T-helper 1 cell (primary cell): ENCODE data around the gene TMEM132C.

Source experiments
- DNase-seq, 5 donors: peaks; one replicate each; pipeline ENCODE4 v3.0.0-alpha.2; 2012 to 2020

TMEM132C gene

DNA sequence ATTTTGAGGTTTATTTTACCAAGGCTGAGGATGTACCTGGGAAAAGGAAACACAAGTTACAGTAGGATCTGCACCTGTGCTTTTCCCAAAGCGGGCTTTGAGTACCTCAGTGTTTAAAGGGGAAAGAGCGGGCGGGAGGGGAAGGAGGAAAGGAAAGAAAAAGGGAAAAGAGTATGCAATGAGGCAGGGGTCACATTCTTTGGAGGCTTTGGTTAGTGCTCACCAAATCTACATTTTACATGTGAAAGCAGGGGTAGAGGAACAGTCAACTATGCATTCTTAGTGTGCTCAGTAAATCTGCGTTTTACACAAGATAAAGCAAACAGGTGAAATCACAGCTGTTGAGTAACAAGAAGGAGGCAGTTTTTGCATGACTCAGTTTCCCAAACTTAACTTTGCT is 242.2 kb downstream of the TMEM132C start:
- no peak for DNase-seq

GRCh38 chr12:128510511-128510910 is 243.5 kb downstream of the TMEM132C start:
- DNase-seq: no peak

- no peak for DNase-seq
These were observed 246.4 kb downstream of the TMEM132C start for GRCh38 chr12:128513331-128513730.

DNA sequence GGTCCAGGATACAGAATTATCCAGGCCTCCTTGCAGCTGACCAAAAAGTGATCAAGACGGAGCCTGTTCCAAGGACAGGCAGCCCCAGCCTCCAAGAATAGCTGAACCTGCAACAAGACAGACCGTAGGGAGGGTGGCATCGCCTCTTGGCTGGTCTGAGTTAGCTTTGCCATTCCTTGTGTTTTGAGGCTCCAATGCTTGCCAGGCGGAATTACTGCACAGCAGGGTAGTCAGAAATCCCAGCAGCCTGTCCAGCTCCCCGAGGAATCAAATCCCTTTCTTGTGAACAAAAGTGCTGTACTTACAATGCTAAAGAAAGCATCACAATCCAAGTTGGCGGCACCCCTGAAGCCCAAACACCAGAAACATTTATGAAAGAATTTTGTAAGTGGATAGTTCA is 246.9 kb downstream of the TMEM132C start:
- DNase-seq: no peak

DNA sequence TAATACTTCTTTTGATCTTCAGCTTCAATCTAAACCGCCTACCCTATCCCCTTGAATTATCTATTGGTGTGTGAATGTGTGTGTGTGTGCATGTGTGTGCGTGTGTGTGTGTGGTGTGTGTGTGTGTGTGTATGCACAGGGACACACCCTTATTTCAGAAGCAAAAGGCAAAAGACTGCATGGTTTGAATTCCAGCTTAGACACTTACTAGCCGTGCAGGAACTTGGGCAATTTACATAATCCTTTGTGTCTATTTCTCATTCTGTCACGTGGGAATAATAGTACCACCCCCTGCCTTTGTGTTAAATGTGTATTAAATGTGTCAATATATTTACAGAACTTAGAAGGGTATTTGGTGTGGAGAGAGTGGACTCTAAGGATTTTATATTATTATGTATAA is 251.7 kb downstream of the TMEM132C start:
- DNase-seq: no peak

GRCh38 chr12:128519426-128519825 is 252.5 kb downstream of the TMEM132C start:
- no peak for DNase-seq

- DNase-seq: no peak
These were observed 255.0 kb downstream of the TMEM132C start for GRCh38 chr12:128521981-128522380.

DNA sequence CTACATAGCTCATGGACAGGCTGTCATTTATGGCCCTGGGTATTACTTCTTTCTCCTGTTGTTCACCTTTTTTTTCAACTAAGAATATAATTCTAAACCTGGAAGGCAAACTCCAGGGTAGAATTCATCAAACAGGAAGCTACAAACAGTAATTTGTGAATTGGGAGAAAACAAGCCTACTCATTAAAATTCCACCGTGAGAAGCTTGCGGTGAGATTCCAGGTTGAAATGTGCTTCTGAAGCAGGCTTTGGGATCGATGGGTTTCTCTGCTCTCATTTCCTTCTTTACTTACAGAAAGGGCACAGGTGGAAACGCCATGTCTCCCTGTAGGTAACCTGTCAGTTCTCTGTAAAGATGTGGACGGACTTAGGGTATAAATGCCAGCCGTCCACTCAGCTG is 257.5 kb downstream of the TMEM132C start:
- no peak for DNase-seq

DNA sequence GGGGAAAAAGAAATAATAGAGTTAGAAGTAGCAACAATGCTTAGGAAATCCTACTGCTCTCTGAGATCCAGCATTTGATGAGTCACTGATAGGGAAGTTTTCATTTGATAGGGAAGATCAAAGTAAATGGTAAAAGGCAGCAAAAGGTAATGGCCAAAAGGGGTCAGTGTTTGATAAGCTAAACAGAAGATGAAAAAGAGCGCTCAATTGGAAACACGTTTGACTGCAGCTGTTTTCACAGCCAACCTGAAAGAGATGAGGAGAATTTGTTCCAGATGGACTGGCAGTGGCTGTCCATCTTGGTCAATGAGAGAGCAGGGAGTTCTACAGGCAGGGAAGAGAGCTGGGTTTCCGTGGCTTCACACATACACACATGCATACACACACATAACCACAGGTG is 264.2 kb downstream of the TMEM132C start:
- no peak for DNase-seq

DNA sequence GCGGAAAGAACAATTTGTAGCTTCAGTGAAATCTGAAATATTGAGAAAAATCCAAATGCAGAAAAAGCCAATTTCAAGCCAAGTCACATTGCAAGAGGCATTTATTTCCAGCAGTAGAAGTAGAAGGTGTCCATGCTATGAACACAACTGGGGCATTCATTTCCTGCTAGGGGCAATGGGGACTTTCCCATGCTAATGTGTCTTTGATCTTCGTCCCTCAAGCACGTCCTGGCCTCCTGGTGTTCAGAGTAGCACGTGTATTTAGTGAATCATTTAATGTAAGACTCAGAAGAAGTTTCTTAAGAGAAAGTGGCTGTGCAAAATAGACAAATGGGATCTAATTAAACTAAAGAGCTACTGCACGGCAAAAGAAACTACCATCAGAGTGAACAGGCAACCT is 267.9 kb downstream of the TMEM132C start:
- DNase-seq: peak in 1 of 5 donors; percentile 45

DNA sequence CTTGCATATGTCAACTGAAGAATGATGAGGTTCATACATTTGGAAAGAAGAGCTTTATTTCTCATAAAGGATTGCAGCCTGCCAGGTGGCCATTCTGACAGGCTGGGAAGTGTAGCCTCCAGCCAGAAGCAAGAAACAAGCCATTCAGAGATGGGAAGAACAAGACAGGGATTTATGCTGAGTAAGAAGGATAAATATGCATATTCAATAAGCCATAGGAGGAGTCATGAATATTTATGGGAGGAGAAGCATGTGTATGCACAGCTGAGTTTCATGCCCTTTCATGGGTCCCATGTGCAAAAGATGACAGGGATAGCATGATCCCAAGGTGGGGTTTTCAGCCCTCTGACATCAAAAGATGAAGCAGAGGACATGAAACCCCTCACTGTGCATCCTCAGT is 269.8 kb downstream of the TMEM132C start:
- DNase-seq: no peak

DNA sequence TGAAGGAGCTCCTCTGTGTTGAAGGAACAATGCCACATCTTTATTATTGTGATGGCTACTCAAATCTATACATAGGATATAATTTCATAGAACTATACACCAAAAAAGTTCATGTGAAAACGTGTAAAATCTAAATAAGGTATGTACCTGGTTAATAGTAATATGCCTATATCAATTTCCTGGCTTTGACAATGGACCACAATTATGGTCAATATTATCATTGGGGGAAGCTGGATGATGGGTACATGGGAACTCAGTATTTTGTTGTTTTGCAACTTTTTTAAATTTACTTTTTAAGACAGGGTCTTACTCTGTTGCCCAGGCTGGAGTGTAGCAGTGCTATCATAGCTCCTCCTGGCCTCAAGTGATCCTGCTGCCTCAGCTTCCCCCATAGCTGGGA is 270.7 kb downstream of the TMEM132C start:
- DNase-seq: no peak

GRCh38 chr12:128542844-128543243 is 275.9 kb downstream of the TMEM132C start:
- peak in 1 of 5 donors; percentile 30 for DNase-seq

DNA sequence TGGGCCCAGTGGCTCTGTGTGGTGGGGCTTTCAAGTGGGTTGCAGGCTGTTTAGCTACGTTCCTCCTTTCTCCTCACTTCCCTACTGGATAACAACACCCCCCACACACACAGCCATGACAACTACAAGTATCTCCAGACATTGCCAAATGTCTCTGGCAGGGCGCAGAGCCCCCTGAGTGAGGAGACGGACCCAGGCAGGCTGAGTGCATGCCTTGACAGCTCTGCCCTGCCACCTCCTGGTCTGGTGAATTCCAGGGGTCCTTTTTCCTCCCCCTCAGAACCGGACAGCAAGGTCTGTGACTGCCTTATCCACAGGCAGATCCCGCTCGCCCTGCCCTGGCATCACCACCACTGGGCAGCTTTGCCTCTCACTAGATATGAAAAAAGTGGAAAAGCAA is 276.5 kb downstream of the TMEM132C start:
- no peak for DNase-seq

DNA sequence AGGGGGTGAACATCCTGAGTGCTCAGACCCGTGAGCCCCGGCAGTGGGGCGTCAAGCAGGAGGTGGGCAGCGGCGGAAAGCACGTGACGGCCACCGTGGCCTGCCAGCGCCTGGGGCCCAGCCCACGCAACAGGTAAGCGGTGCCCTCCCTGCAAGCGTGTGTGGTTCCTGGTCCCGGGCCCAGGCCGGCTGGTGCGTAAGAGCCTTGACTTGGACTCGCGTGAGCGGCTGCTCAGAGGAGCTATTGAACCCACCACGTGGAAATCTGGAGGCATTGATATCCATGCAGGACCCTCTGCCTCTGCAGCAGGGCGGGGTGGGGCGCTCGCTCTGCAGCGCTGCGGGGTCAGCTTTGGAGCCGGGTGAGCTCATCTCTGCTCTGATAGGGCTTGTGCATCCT is 277.0 kb downstream of the TMEM132C start:
- no peak for DNase-seq

DNA sequence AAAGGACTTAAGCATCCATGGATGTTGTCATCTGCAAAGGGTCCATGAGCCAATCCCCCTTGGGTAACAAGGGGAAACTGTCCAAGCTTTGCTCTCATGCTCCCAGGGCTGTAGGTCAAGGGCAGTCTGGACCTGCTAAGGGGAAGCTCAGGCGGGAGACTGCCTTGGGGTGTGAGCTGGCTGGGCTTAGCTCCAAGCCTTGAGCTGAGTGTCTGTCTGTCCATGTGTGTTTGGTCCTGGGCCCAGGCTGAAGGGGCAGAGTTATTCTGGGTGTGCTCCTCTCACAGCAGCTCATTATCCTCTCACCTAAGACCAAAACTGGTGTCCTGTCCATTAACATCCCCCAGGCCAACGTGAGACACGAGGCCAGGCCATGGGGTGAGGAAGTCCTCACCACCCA is 282.0 kb downstream of the TMEM132C start:
- no peak for DNase-seq

DNA sequence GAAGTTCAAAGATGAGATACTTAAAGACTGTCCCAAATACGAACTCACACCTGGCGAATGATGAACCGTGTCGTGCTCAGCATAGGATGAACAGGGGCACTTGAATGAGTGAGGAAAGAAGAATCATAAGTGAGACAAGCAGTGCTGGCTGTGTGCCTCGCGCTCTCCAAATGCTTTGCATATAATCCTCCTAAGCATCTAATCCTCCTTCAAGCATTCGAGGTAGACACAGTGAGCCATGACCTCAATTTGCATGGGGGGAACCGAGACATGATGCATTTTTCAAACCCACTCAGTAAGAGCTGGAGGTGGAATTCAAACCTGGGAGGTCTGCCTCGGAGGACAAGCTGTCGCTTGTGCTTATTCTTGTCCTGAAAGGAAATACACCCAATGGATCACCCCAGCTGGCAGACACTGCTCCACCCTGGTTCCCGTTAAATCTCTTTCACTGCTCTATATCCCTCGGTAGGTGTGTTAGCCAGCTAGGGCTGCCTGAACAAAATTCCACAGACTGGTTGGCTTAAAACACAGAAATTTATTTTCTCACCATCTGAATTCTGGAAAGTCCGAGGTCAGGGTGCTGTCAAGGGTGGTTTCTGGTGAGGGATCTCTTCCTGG is 282.7 kb downstream of the TMEM132C start:
- DNase-seq: no peak

DNA sequence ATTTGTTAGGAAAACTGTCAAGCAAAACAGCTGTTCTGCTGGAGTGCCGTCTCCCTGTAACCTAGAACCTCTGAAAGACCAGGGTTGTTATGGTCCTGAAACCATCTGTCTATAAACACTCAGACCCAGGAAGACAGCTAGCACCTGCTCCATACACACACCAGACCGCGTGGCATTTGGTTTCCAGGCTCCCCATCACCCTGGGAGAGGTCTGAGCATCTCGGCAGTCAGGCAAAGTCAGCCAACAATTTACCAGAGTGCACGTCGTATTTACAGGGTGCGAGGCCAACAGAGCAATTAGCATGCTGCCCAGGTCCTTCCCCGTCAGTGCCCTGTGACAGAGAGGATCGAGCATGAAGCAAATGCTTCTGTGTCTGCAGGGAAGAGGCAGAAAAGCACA is 284.3 kb downstream of the TMEM132C start:
- no peak for DNase-seq

GRCh38 chr12:128554546-128555304 is 287.8 kb downstream of the TMEM132C start:
- DNase-seq: no peak

DNA sequence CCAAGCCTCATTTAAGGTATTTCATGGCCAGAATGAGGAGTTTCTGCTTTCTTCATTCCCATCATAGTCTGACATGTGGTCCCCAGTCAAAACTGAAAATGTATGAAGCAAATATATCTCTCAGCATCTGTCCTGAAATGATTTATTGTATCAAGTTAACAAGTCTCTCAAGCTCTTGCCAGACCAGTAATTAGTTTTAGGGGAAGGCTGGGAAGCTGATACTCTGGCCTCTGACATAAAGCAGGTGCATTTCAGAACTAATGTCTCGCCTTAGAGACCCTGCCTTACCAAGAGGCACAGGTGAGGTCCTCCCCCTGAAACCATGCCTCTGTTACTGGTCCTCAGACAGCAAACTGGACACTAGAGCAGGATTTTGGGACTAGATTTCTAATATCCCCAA is 290.3 kb downstream of the TMEM132C start:
- DNase-seq: no peak

GRCh38 chr12:128564956-128565355 is 298.0 kb downstream of the TMEM132C start:
- DNase-seq: no peak

- DNase-seq: no peak
These were observed 300.8 kb downstream of the TMEM132C start for GRCh38 chr12:128567730-128568129.

DNA sequence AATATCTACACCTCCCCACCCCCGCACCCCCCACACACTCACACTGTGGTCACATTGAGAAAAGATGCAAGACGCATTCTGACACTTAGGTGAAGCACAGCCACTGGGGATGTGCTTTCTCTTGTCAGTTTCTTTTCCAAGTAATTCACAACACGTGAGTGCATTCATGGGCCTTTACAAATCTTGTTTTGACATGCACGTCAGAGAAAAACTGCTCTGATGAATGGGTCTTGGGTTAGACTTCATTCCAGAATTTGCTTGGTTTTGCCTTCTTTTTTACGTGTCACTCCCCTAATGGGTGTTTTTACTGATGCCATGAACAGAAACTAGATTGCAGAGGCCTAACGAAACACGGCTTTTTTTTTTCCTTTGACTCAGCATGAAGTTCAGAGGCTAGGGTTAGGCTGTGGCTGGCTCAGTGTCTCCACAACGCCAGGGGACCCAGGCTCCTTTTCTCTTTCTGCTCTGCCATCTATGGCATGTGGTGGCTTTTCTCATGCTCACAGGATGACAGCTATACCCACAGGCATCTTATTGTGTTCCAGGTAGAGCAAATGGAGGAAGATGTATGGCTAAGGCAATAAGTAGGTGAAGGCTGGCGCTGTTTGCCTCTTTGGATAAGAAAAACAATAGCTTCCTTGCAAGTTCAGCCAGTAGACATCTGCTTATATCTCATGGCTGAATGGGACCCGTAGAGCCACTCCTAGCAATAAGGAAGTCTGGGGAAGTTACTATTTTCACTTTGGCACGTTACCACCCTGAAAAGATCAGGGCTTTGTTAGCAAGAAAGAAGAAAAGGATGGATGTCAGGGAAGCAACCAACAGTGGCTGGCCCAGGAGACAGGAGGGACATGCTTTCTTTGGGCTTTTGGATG is 303.5 kb downstream of the TMEM132C start:
- peak in 1 of 5 donors; percentile 77 for DNase-seq
